Astrocyte (in vitro differentiated cells and primary cell): ENCODE data around the gene TM7SF2. TPM values are rescaled to one million over a fixed set of nuclear protein-coding genes. Genes with fewer than 3 reads are reported as not detected.

Experiments used
- DNase-seq: peaks from one replicate; pipeline ENCODE4 v3.0.0-alpha.2; 2010; ENCODE audit warnings: low read depth
- FAIRE-seq: peaks from 2 replicates; lab custom pipeline; 2011; peaks lifted over from hg19 to GRCh38; lab: Jason Lieb, UNC
- H2AFZ ChIP-seq: 2 replicates; pipeline ENCODE4 v1.6.0; 2012; ENCODE audit warnings: low read depth, low read length, inconsistent platforms
- H3K27ac ChIP-seq: 2 replicates; pipeline ENCODE4 v1.5.1; 2011; ENCODE audit warnings: low read depth, low read length, inconsistent platforms
- H3K27me3 ChIP-seq: 2 replicates; pipeline ENCODE4 v1.6.0; 2011; ENCODE audit warnings: low read length, inconsistent platforms; ENCODE audit not compliant: insufficient read depth
- H3K36me3 ChIP-seq: 2 replicates; pipeline ENCODE4 v1.5.1; 2011; ENCODE audit warnings: low read length, inconsistent platforms; ENCODE audit not compliant: insufficient read depth
- H3K4me1 ChIP-seq: 2 replicates; pipeline ENCODE4 v1.5.1; 2011; ENCODE audit warnings: low read length, inconsistent platforms; ENCODE audit not compliant: insufficient read depth
- H3K4me2 ChIP-seq: 2 replicates; pipeline ENCODE4 v1.6.0; 2012; ENCODE audit warnings: low read length, inconsistent platforms
- H3K4me3 ChIP-seq: 2 replicates; pipeline ENCODE4 v1.5.1; 2011; ENCODE audit warnings: low read depth, mild to moderate bottlenecking, low read length, inconsistent platforms; ENCODE audit not compliant: insufficient read depth
- H3K79me2 ChIP-seq: 2 replicates; pipeline ENCODE4 v1.6.0; 2012; ENCODE audit warnings: mild to moderate bottlenecking, low read length, inconsistent platforms; ENCODE audit not compliant: insufficient read depth
- H3K9ac ChIP-seq: 2 replicates; pipeline ENCODE4 v1.6.0; 2012; ENCODE audit warnings: mild to moderate bottlenecking, low read length, inconsistent platforms
- H3K9me3 ChIP-seq: 2 replicates; pipeline ENCODE4 v1.5.1; 2012; ENCODE audit warnings: low read depth, mild to moderate bottlenecking, low read length, inconsistent platforms; ENCODE audit not compliant: insufficient read depth
- H4K20me1 ChIP-seq: 2 replicates; pipeline ENCODE4 v1.6.0; 2012; ENCODE audit warnings: low read length, inconsistent platforms; ENCODE audit not compliant: insufficient read depth
- H3K27ac Mint-ChIP-seq: one replicate; pipeline ENCODE4 v1.8.0; 2021; ENCODE audit warnings: mild to moderate bottlenecking, mixed read lengths; ENCODE audit not compliant: unreplicated experiment
- H3K27me3 Mint-ChIP-seq: one replicate; pipeline ENCODE4 v1.8.0; 2021; ENCODE audit warnings: low read depth, mixed read lengths; ENCODE audit not compliant: unreplicated experiment
- H3K36me3 Mint-ChIP-seq: one replicate; pipeline ENCODE4 v1.8.0; 2021; ENCODE audit warnings: low read depth, mixed read lengths; ENCODE audit not compliant: unreplicated experiment
- H3K4me1 Mint-ChIP-seq: one replicate; pipeline ENCODE4 v1.8.0; 2021; ENCODE audit warnings: low read depth, mixed read lengths; ENCODE audit not compliant: unreplicated experiment
- H3K4me3 Mint-ChIP-seq: one replicate; pipeline ENCODE4 v1.8.0; 2021; ENCODE audit warnings: mild to moderate bottlenecking, moderate library complexity, mixed read lengths; ENCODE audit not compliant: unreplicated experiment
- H3K9me3 Mint-ChIP-seq: one replicate; pipeline ENCODE4 v1.8.0; 2021; ENCODE audit warnings: mild to moderate bottlenecking, mixed read lengths; ENCODE audit not compliant: unreplicated experiment
- CTCF ChIP-seq: IDR thresholded peaks from 2 replicates; pipeline ENCODE4 v1.5.1; 2011; ENCODE audit warnings: low read depth, mild to moderate bottlenecking, inconsistent platforms, low read length, moderate library complexity; ENCODE audit not compliant: insufficient read depth
- EZH2 ChIP-seq: IDR thresholded peaks from 2 replicates; pipeline ENCODE4 v1.6.1; 2012; ENCODE audit warnings: mild to moderate bottlenecking, low read length, inconsistent platforms; ENCODE audit not compliant: insufficient read depth
- total RNA-seq: library from RNA; stranded (reverse); gene quantifications from 2 replicates; pipeline ENCODE4 v1.2.1, GENCODE V29; 2021

Gene TM7SF2
- total RNA-seq, 1 donor from 2014 or later, result 23.9 TPM

GRCh38 chr11:65095427-65095826 lies 16.2 kb upstream of the TM7SF2 start:
- Histone ChIP-seq H3K4me1 (peaks cover 6% of the 10 kb centered on the region), H3K9ac (peak overlapping the region; percentile 89), H3K27me3 (no peaks in the 10 kb centered on the region), H2AFZ (peak overlapping the region; percentile 98), H4K20me1 (peaks cover 18% of the 10 kb centered on the region), H3K27ac (no peak overlapping the region), H3K4me2 (peak overlapping the region; percentile 79), H3K36me3 (no peaks in the 10 kb centered on the region), H3K9me3 (no peaks in the 10 kb centered on the region), H3K79me2 (peaks cover 28% of the 10 kb centered on the region), H3K4me3 (peak overlapping the region; percentile 61)
- Mint-ChIP-seq H3K36me3 (peaks cover 2% of the 10 kb centered on the region), H3K27me3 (no peaks in the 10 kb centered on the region), H3K4me1 (peaks cover 7% of the 10 kb centered on the region), H3K27ac (peak overlapping the region; percentile 87), H3K4me3 (peak overlapping the region; percentile 93), H3K9me3 (no peaks in the 10 kb centered on the region)
- DNase-seq (no peak), FAIRE-seq (no peak)
- TF ChIP-seq EZH2, result no peak
- TF ChIP-seq CTCF, result no peak

GRCh38 chr11:65095974-65096806 lies 15.5 kb upstream of the TM7SF2 start, which contains the start of gene VPS51:
Gene VPS51 (plus strand): TSS chr11:65096214. CDS start chr11:65096251, 37 bp downstream.
- peak; percentile 32 for FAIRE-seq

More at GRCh38 chr11:65095974-65096806, 15.5 kb upstream of the TM7SF2 start, which contains the start of gene VPS51:
- Histone ChIP-seq H3K27me3 (no peaks in the 10 kb centered on the region), H3K9me3 (no peaks in the 10 kb centered on the region), H4K20me1 (peaks cover 18% of the 10 kb centered on the region), H3K27ac (peak within 1 kb of the TSS; percentile 62), H3K4me2 (peak within 1 kb of the TSS; percentile 79), H3K36me3 (no peaks in the 10 kb centered on the region), H3K4me3 (peak within 1 kb of the TSS; percentile 61), H2AFZ (peak within 1 kb of the TSS; percentile 98), H3K79me2 (peaks cover 32% of the 10 kb centered on the region), H3K4me1 (peaks cover 6% of the 10 kb centered on the region), H3K9ac (peak within 1 kb of the TSS; percentile 89)
- Mint-ChIP-seq H3K4me1 (peaks cover 7% of the 10 kb centered on the region), H3K36me3 (peaks cover 2% of the 10 kb centered on the region), H3K27me3 (no peaks in the 10 kb centered on the region), H3K4me3 (peak within 1 kb of the TSS; percentile 93), H3K9me3 (no peaks in the 10 kb centered on the region), H3K27ac (peak within 1 kb of the TSS; percentile 87)
- TF ChIP-seq CTCF (no peak), EZH2 (no peak)
- peak; percentile 88 for DNase-seq
